SKM-1 (cell line): Measurements from ENCODE around the gene MAGED4B.
"Not testable (repeated sequence)": the region's sequence is repeated elsewhere in the genome, so short reads cannot be mapped to it uniquely, and the experiment has no call there.

ENCODE experiments used
- DNase-seq: peaks from one replicate; lab custom pipeline; 2025; ENCODE audit not compliant: unreplicated experiment; lab: John Stamatoyannopoulos, UW

Gene MAGED4B

GRCh38 chrX:52068666-52069640, at the start of gene MAGED4B:
Gene MAGED4B, minus strand, starts transcription at chrX:52069183. Its CDS starts 1,011 bp downstream, at chrX:52068172.
- not testable (repeated sequence) for DNase-seq

GRCh38 chrX:52118262-52118661, 49.3 kb upstream of the MAGED4B start:
- no peak for DNase-seq

GRCh38 chrX:52082578-52082977, 13.6 kb upstream of the MAGED4B start:
- DNase-seq, result no peak

- DNase-seq, result no peak
Measured at GRCh38 chrX:52078131-52078530, 9.1 kb upstream of the MAGED4B start.

- DNase-seq, result not testable (repeated sequence)
Measured at GRCh38 chrX:52042288-52042687, 26.7 kb downstream of the MAGED4B start.

GRCh38 chrX:52034211-52034610, 34.8 kb downstream of the MAGED4B start:
- no peak for DNase-seq

GRCh38 chrX:52031371-52031770, 37.6 kb downstream of the MAGED4B start:
- DNase-seq, result no peak

- DNase-seq, result no peak
Measured at GRCh38 chrX:52015794-52016193, 53.2 kb downstream of the MAGED4B start.
